Neural crest cell (in vitro differentiated cells): ENCODE measurements around the gene IQGAP1. TPM values are rescaled to one million over a fixed set of nuclear protein-coding genes. Genes with fewer than 3 reads are reported as not detected.
"Not testable (repeated sequence)": the region's sequence is repeated elsewhere in the genome, so short reads cannot be mapped to it uniquely, and the experiment has no call there.

Experiments
- DNase-seq: peaks from one replicate; pipeline ENCODE4 v3.0.0; 2021; ENCODE audit warnings: low read depth, mixed read lengths, low spot score
- H3K27ac Mint-ChIP-seq: one replicate; pipeline ENCODE4 v1.8.0; 2021; ENCODE audit warnings: mild to moderate bottlenecking, mixed read lengths; ENCODE audit not compliant: unreplicated experiment
- H3K27me3 Mint-ChIP-seq: 2 replicates; pipeline ENCODE4 v1.8.0; 2021; ENCODE audit warnings: low read depth, mild to moderate bottlenecking, mixed read lengths
- H3K36me3 Mint-ChIP-seq: 2 replicates; pipeline ENCODE4 v1.8.0; 2021; ENCODE audit warnings: low read depth, mild to moderate bottlenecking, mixed read lengths
- H3K4me1 Mint-ChIP-seq: 2 replicates; pipeline ENCODE4 v1.8.0; 2021; ENCODE audit warnings: mixed read lengths
- H3K4me3 Mint-ChIP-seq: one replicate; pipeline ENCODE4 v1.8.0; 2021; ENCODE audit warnings: mild to moderate bottlenecking, mixed read lengths
- H3K9me3 Mint-ChIP-seq: 2 replicates; pipeline ENCODE4 v1.8.0; 2021; ENCODE audit warnings: mixed read lengths
- total RNA-seq: library from RNA; stranded (reverse); gene quantifications from 2 replicates; pipeline ENCODE4 v1.2.1, GENCODE V29; 2021
- TF ChIP-seq, protein P1 (sequence below): fragments of 200-600 bp; sonication (generic); conservative IDR thresholded peaks from 2 replicates; pipeline ENCODE4 v1.5.0; 2021; ENCODE audit warnings: antibody characterized with exemption, mild to moderate bottlenecking

IQGAP1 gene
- total RNA-seq, 1 donor from 2014 or later: 46.1 TPM

DNA sequence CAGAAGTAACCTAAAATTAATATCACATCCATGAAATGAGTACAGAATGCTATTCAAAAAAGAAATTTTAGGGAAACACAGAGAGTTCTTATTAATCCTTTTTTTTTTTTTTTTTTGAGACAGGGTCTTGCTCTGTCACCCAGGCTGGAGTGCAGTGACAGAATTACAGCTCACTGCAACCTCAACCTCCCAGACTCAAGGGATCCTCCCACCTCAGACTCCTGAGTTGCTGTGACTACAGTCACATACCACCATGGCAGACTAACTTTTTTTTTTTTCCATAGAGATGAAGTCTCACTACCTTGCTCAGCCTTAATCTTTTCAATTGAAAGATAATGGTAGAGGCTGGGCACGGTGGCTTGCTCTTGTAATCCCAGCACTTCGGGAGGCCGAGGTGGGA is 135.3 kb downstream of the IQGAP1 start:
- TF ChIP-seq, protein P1, sequence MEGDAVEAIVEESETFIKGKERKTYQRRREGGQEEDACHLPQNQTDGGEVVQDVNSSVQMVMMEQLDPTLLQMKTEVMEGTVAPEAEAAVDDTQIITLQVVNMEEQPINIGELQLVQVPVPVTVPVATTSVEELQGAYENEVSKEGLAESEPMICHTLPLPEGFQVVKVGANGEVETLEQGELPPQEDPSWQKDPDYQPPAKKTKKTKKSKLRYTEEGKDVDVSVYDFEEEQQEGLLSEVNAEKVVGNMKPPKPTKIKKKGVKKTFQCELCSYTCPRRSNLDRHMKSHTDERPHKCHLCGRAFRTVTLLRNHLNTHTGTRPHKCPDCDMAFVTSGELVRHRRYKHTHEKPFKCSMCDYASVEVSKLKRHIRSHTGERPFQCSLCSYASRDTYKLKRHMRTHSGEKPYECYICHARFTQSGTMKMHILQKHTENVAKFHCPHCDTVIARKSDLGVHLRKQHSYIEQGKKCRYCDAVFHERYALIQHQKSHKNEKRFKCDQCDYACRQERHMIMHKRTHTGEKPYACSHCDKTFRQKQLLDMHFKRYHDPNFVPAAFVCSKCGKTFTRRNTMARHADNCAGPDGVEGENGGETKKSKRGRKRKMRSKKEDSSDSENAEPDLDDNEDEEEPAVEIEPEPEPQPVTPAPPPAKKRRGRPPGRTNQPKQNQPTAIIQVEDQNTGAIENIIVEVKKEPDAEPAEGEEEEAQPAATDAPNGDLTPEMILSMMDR: no peak
- H3K36me3 Mint-ChIP-seq: no peaks in the 10 kb centered on the region
- no peaks in the 10 kb centered on the region for H3K9me3 Mint-ChIP-seq
- DNase-seq: no peak
- H3K27me3 Mint-ChIP-seq: no peaks in the 10 kb centered on the region
- H3K27ac Mint-ChIP-seq: no peak overlapping the region
- peaks cover 7% of the 10 kb centered on the region for H3K4me1 Mint-ChIP-seq
- H3K4me3 Mint-ChIP-seq: no peak overlapping the region

DNA sequence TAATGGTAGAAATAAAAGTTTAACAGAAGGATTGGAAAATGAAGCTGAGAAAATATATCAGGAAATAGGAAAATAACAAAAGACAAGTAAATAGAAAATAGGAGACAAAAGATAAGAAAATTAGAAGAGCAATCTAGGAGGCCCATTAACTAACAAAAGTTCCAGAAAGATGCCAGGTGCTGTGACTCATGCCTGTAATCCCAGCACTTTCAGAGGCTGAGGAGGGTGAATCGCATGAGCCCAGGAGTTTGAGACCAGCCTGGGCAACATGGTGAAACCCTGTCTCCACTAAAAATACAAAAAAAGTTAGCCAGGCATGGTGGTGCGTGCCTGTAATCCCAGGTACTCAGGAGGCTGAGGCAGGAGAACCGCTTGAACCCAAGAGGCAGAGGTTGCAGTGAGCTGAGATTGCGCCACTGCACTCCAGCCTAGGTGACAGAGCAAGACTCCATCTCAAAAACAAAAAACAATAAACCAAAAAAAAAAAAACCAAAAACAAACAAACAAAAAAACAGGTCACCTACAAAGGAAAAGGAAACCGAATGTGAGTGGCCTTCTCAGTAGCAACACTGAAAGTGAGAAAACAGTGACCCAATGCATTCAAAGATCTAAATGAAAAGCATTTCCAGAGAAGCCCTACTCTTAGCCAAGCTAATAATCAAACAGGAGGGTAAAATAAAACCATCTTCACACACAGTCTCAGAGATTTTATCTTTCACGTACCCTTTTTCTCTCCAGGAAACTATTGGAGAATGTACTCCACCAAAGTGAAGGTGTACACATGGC is 136.2 kb downstream of the IQGAP1 start:
- H3K4me3 Mint-ChIP-seq: peak overlapping the region; percentile 38
- not testable (repeated sequence) for H3K27me3 Mint-ChIP-seq, H3K27ac Mint-ChIP-seq, H3K9me3 Mint-ChIP-seq, H3K36me3 Mint-ChIP-seq, DNase-seq
- H3K4me1 Mint-ChIP-seq: peaks cover 13% of the 10 kb centered on the region

DNA sequence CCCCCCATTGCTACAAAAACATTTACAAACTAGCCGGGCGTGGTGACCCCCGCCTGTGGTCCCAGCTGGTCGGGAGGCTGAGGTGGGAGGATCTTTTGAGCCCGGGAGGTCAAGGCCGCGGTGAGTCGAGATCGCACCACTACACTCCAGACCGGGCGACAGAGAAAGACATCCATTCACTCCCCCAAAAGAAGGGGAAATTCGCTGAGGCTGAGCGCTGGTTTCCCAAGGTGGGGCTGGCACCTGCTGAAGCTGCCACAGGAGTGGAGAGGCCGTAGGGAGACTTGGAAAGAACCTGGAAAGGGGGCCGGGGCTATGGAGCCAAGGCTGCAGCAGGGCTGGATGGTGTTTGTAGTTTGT is 140.9 kb downstream of the IQGAP1 start:
- no peak for DNase-seq
- Mint-ChIP-seq H3K36me3 (peaks cover 3% of the 10 kb centered on the region), H3K27me3 (peaks cover 2% of the 10 kb centered on the region), H3K4me3 (peak overlapping the region; percentile 94), H3K9me3 (no peaks in the 10 kb centered on the region), H3K27ac (peak overlapping the region; percentile 92), H3K4me1 (peaks cover 39% of the 10 kb centered on the region)
- TF ChIP-seq, protein P1: no peak

DNA sequence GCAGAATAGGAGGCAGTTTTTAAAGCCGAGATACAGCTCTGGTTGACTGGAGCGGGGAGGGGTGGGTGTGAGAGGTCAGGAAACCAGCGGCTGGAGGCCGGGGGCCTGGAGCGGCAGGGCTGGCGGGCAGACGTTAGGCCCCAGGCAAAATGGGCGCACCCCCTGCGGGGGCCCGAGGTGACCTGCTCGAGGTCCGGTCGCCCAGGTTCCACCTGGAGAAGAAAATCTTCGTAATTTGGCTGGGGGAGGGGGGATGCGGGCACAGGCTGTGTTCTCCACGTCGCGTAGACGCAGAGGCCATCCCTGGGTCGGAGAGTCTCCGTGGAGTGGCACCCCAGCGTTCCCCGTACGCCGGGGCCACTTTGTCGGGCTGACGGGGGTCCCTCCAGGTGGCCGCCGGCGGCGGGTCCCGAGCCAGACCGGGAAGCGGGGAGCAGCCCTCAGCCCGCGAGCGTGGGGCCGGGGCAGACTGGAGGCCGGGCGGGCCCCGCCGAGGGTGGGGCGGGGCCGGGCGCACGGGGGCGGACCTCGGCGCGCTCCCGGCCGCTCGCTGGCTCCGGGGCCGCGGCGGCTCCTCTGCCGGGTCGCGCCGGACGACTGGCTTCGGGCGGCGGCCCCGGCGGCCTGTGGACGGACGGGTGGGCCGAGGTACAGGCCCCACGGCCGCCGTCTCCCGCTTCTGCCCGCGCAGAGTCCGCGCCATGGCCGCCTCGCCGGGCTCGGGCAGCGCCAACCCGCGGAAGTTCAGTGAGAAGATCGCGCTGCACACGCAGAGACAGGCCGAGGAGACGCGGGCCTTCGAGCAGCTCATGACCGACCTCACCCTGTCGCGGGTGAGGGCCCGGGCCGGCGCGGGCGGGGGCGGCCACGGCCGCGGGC is 141.6 kb downstream of the IQGAP1 start, which contains the start of gene CRTC3:
Gene CRTC3, plus strand, starts transcription at position 553 of the 879 bp plus-strand sequence. Its CDS starts 149 bp downstream, at position 702.
- Mint-ChIP-seq H3K4me1 (peaks cover 41% of the 10 kb centered on the region), H3K27me3 (peaks cover 2% of the 10 kb centered on the region), H3K4me3 (peak within 1 kb of the TSS; percentile 94), H3K9me3 (no peaks in the 10 kb centered on the region), H3K27ac (peak within 1 kb of the TSS; percentile 92), H3K36me3 (peaks cover 3% of the 10 kb centered on the region)
- TF ChIP-seq, protein P1: no peak
- DNase-seq: peak; percentile 44

DNA sequence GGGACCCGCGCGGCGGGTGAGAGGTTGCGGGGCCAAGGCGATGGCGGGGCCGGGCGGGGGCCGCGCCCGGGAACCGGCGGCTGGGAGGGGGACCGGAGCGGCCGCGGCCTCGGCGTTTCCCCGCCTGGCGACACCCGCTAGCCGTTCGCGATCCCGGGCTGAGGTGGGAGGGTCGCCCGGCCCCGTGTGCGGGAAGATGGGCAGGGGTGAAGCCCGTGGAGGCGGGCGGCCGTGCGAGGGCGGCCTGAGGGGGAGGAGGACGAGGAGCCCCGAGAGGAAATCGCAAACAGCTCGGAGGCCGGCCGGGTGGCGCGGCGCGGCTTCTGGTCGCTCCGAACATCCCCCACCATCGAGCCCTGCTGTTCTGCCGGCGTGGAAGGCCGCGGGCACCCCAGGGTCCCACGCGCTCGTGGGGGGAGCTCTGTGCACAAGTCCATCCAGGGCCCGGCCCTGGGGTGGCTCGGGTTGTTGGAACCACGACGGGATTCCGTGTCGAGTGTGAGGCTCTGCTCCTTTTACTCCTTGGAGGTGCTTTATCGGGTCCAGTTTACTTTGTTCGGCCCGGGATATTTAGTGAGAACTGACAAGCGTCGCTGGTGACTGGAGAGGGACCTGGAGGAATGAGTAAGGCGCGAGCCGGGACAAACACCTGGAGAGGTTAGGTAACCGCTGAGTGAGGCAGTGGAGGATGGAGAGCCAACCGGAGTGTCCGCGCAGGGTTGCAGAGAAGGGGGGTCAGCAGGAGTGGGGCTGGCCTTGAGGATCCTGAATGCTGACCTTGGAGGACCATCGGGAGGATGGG is 142.4 kb downstream of the IQGAP1 start:
- peaks cover 6% of the 10 kb centered on the region for H3K36me3 Mint-ChIP-seq
- DNase-seq: peak; percentile 39
- H3K27ac Mint-ChIP-seq: peak overlapping the region; percentile 65
- TF ChIP-seq, protein P1: no peak
- H3K9me3 Mint-ChIP-seq: no peaks in the 10 kb centered on the region
- H3K4me1 Mint-ChIP-seq: peaks cover 47% of the 10 kb centered on the region
- peaks cover 2% of the 10 kb centered on the region for H3K27me3 Mint-ChIP-seq
- H3K4me3 Mint-ChIP-seq: peak overlapping the region; percentile 94
